ENCODE results near the gene KIF3B.

DNA sequence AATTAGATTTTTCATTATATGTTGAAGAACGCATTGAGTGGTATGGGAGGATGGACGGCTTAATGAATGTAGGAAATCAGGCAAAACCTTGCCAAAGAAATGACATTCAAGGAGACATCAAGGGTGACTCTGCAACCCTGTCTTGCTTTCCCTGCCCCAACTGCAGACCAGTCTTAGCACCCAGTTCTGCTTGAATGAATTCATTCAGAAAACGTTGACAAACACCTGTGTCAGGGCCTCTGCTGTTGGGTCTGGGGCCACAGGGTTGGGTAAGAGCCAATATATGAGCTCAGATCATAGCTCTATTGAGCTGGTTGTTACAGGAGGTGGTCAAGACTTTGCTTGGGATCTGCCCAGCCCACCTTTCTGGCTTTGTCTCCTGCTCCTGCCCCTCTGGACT lies 73.0 kb downstream of the KIF3B start:
- no peak for TF ChIP-seq TBP (CRISPR knock-in tag; IDR thresholded peaks at IDR 0.05)
- no peak for TF ChIP-seq ZNF737 (CRISPR knock-in tag; IDR thresholded peaks at IDR 0.05; ENCODE audit: borderline replicate concordance)
- TF ChIP-seq, protein P1, sequence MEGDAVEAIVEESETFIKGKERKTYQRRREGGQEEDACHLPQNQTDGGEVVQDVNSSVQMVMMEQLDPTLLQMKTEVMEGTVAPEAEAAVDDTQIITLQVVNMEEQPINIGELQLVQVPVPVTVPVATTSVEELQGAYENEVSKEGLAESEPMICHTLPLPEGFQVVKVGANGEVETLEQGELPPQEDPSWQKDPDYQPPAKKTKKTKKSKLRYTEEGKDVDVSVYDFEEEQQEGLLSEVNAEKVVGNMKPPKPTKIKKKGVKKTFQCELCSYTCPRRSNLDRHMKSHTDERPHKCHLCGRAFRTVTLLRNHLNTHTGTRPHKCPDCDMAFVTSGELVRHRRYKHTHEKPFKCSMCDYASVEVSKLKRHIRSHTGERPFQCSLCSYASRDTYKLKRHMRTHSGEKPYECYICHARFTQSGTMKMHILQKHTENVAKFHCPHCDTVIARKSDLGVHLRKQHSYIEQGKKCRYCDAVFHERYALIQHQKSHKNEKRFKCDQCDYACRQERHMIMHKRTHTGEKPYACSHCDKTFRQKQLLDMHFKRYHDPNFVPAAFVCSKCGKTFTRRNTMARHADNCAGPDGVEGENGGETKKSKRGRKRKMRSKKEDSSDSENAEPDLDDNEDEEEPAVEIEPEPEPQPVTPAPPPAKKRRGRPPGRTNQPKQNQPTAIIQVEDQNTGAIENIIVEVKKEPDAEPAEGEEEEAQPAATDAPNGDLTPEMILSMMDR (CRISPR knock-in tag; IDR thresholded peaks at IDR 0.05) = no peak
- TF ChIP-seq PHF8 (CRISPR knock-in tag; IDR thresholded peaks at IDR 0.05) = no peak
- no peak for TF ChIP-seq CHCHD3 (CRISPR knock-in tag; IDR thresholded peaks at IDR 0.05)
- TF ChIP-seq, protein P2, sequence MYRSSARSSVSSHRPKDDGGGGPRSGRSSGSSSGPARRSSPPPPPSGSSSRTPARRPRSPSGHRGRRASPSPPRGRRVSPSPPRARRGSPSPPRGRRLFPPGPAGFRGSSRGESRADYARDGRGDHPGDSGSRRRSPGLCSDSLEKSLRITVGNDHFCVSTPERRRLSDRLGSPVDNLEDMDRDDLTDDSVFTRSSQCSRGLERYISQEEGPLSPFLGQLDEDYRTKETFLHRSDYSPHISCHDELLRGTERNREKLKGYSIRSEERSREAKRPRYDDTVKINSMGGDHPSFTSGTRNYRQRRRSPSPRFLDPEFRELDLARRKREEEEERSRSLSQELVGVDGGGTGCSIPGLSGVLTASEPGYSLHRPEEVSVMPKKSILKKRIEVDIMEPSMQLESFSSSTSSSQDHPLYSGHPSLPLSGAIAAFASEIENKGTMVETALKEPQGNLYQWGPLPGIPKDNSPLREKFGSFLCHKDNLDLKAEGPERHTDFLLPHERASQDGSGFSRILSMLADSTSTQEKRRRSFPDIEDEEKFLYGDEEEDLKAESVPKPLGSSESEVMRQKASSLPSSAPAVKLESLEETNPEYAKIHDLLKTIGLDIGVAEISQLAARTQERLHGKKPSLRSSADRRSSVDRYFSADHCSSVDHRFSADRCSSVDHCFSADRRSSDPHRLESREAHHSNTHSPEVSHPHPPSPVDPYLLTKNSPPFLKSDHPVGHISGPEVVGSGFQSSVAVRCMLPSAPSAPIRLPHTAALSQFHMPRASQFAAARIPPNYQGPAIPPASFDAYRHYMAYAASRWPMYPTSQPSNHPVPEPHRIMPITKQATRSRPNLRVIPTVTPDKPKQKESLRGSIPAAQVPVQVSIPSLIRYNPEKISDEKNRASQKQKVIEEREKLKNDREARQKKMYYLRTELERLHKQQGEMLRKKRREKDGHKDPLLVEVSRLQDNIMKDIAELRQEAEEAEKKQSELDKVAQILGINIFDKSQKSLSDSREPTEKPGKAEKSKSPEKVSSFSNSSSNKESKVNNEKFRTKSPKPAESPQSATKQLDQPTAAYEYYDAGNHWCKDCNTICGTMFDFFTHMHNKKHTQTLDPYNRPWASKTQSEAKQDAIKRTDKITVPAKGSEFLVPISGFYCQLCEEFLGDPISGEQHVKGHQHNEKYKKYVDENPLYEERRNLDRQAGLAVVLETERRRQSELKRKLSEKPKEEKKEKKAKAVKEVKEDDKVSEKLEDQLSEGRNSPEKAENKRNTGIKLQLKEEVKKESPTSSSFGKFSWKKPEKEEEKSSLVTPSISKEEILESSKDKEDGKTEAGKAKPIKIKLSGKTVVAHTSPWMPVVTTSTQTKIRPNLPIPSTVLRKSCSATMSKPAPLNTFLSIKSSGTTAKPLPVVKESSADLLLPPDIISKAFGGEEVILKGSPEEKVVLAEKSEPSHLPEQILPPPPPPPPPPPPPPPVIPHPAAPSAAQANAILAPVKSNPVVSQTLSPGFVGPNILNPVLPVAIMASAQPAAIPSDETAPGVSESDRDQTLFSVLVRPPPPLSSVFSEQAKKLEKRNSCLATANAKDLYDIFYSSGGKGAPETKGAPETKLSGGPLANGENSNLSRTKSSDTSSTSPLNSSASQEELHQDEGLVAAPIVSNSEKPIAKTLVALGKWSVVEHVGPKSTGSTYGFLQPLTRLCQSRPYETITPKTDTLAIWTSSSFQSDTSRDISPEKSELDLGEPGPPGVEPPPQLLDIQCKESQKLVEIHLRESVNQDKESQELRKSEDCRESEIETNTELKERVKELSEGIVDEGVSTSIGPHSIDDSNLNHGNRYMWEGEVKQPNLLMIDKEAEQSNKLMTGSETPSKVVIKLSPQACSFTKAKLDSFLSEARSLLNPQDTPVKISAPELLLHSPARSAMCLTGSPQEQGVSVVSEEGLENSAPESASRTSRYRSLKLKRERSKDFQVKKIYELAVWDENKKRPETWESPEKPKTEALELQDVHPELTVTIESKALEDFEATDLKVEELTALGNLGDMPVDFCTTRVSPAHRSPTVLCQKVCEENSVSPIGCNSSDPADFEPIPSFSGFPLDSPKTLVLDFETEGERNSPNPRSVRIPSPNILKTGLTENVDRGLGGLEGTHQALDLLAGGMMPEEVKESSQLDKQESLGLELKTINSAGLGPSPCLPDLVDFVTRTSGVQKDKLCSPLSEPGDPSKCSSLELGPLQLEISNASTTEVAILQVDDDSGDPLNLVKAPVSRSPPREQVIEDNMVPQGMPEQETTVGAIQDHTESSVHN (CRISPR knock-in tag; IDR thresholded peaks at IDR 0.05) = no peak
- TF ChIP-seq, protein P3, sequence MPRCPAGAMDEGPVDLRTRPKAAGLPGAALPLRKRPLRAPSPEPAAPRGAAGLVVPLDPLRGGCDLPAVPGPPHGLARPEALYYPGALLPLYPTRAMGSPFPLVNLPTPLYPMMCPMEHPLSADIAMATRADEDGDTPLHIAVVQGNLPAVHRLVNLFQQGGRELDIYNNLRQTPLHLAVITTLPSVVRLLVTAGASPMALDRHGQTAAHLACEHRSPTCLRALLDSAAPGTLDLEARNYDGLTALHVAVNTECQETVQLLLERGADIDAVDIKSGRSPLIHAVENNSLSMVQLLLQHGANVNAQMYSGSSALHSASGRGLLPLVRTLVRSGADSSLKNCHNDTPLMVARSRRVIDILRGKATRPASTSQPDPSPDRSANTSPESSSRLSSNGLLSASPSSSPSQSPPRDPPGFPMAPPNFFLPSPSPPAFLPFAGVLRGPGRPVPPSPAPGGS (CRISPR knock-in tag; IDR thresholded peaks at IDR 0.05) = no peak
- TF ChIP-seq ADNP (CRISPR knock-in tag; IDR thresholded peaks at IDR 0.05) = no peak
- TF ChIP-seq, protein P4, sequence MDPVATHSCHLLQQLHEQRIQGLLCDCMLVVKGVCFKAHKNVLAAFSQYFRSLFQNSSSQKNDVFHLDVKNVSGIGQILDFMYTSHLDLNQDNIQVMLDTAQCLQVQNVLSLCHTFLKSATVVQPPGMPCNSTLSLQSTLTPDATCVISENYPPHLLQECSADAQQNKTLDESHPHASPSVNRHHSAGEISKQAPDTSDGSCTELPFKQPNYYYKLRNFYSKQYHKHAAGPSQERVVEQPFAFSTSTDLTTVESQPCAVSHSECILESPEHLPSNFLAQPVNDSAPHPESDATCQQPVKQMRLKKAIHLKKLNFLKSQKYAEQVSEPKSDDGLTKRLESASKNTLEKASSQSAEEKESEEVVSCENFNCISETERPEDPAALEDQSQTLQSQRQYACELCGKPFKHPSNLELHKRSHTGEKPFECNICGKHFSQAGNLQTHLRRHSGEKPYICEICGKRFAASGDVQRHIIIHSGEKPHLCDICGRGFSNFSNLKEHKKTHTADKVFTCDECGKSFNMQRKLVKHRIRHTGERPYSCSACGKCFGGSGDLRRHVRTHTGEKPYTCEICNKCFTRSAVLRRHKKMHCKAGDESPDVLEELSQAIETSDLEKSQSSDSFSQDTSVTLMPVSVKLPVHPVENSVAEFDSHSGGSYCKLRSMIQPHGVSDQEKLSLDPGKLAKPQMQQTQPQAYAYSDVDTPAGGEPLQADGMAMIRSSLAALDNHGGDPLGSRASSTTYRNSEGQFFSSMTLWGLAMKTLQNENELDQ (CRISPR knock-in tag; IDR thresholded peaks at IDR 0.05; ENCODE audit: borderline replicate concordance) = no peak
- TF ChIP-seq HOXA3 (CRISPR knock-in tag; IDR thresholded peaks at IDR 0.05) = no peak
